SK-N-MC (cell line): Measurements from ENCODE around the gene ARHGAP28.

Experiments
- EZH2 ChIP-seq: fragments of 200-600 bp; sonication (generic); IDR thresholded peaks from one replicate; pipeline ENCODE4 v1.6.1; 2017; ENCODE audit warnings: antibody characterized with exemption
- FOXP2 ChIP-seq: optimal IDR thresholded peaks from 2 replicates; pipeline ENCODE3; 2011; ENCODE audit warnings: mild to moderate bottlenecking, moderate library complexity; ENCODE audit not compliant: insufficient read depth; ENCODE audit errors: extremely low read length, control extremely low read depth
- POLR2AphosphoS5 ChIP-seq: IDR thresholded peaks from 2 replicates; pipeline ENCODE4 v1.6.1; 2012; ENCODE audit warnings: mild to moderate bottlenecking, low read depth, low read length, borderline replicate concordance

DNA sequence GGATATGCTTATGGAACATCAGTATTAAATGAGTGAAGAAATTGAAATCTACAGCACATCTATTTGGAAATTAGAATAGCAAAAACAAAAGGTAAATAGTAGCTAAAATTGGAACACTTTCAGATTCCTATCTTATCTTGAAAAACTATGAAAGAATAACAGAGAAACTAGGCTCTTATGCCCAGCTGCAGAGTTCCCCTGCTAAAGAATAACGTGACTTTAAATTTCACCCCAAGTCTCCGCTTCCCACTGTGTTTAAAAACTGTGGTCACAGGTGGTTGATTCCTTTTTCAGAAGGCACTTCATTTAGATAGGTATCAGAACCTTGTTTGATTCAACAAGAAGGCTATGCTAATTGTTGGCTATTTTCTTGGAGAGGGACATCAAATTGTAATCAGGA is 30.1 kb downstream of the ARHGAP28 start:
- no peak for TF ChIP-seq POLR2AphosphoS5
- TF ChIP-seq EZH2, result no peak
- no peak for TF ChIP-seq FOXP2
